ENCODE results near the gene C21orf91. TPM values are rescaled to one million over a fixed set of nuclear protein-coding genes. Genes with fewer than 3 reads are reported as not detected.

The C21orf91 gene
- polyA plus RNA-seq, 3 donors: 4.6 to 22.3 (median 18.9) TPM

DNA sequence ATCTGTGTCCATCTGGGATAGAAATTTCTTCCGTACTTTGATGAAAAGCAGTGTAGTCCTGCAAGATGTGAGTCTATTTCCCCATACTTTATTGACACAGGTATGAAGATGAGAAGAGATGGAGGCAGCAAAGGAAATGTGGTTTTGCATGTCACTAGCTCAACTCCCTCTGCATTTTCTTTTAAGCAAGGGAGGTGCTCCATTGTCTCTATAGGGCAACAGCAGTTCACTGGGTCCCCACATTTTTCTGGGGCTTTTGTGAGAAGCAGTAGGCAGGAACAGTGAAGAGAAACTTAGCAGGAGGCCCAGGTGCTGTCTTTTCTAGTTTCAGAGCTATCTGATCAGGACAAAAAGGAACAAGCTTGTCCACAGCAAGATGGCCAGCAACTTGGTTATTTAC lies 37.1 kb downstream of the C21orf91 start:
- no peak overlapping the region for H3K4me3 ChIP-seq (replicated peaks in 1 of 3; ENCODE audit: low read depth in 2 of 3, low read length in 3 of 3)
- Mint-ChIP-seq H3K27me3 (ENCODE audit: low read depth in 3 of 3) (peaks cover 0 to 6% (median 1%) of the 10 kb centered on the region in 3 donors), H3K4me1 (peaks cover 84% of the 10 kb centered on the region), H3K27ac (peak overlapping the region in 1 of 7 donors; percentile 18), H3K36me3 (peaks cover 14% of the 10 kb centered on the region in 2 donors), H3K4me3 (no peak overlapping the region), H3K9me3 (no peaks in the 10 kb centered on the region)
- intact Hi-C loops (cut with micrococcal nuclease): loop anchor here in 1 of 2 donors (5.0 to 10.0 kb wide), 2 partner anchors 35 to 167 kb away; partner anchors contain the start of genes BTG3 and C21orf91
- H3K79me2 ChIP-seq (ENCODE audit: insufficient read depth, low read length): no peaks in the 10 kb centered on the region
- TF ChIP-seq, protein P1, sequence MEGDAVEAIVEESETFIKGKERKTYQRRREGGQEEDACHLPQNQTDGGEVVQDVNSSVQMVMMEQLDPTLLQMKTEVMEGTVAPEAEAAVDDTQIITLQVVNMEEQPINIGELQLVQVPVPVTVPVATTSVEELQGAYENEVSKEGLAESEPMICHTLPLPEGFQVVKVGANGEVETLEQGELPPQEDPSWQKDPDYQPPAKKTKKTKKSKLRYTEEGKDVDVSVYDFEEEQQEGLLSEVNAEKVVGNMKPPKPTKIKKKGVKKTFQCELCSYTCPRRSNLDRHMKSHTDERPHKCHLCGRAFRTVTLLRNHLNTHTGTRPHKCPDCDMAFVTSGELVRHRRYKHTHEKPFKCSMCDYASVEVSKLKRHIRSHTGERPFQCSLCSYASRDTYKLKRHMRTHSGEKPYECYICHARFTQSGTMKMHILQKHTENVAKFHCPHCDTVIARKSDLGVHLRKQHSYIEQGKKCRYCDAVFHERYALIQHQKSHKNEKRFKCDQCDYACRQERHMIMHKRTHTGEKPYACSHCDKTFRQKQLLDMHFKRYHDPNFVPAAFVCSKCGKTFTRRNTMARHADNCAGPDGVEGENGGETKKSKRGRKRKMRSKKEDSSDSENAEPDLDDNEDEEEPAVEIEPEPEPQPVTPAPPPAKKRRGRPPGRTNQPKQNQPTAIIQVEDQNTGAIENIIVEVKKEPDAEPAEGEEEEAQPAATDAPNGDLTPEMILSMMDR (IDR thresholded peaks at IDR 0.05): no peak
- H3K27ac ChIP-seq (ENCODE audit: low read depth in 1 of 2, low read length in 2 of 2): no peak overlapping the region
- H3K36me3 ChIP-seq (replicated peaks in 1 of 2; ENCODE audit: control insufficient read depth in 1 of 2, insufficient read depth in 2 of 2, low read length in 2 of 2): no peaks in the 10 kb centered on the region
- H3K4me1 ChIP-seq (ENCODE audit: control insufficient read depth in 1 of 2, insufficient read depth in 2 of 2, low read length in 2 of 2): peaks cover 84 to 85% of the 10 kb centered on the region in 2 donors
- H4K20me1 ChIP-seq (ENCODE audit: insufficient read depth, low read length): no peaks in the 10 kb centered on the region
- no peaks in the 10 kb centered on the region for H3K9me3 ChIP-seq (replicated peaks in 1 of 2; ENCODE audit: control insufficient read depth in 1 of 2, insufficient read depth in 1 of 2, low read length in 2 of 2)
- WGBS (ENCODE audit: insufficient coverage): no CpG with 5 or more reads among the region's 1 CpG
- H3K4me2 ChIP-seq (replicated peaks; ENCODE audit: extremely low read depth, low read length, poor library complexity, severe bottlenecking): no peak overlapping the region
- H2AFZ ChIP-seq (ENCODE audit: insufficient read depth, low read depth, low read length, poor library complexity, severe bottlenecking): no peak overlapping the region
- H3K27me3 ChIP-seq (ENCODE audit: control insufficient read depth in 2 of 2, insufficient read depth in 2 of 2, low read length in 2 of 2): no peaks in the 10 kb centered on the region
- no peak for DNase-seq
- no peak overlapping the region for H3K9ac ChIP-seq (ENCODE audit: insufficient read depth, low read length, poor library complexity, severe bottlenecking)

DNA sequence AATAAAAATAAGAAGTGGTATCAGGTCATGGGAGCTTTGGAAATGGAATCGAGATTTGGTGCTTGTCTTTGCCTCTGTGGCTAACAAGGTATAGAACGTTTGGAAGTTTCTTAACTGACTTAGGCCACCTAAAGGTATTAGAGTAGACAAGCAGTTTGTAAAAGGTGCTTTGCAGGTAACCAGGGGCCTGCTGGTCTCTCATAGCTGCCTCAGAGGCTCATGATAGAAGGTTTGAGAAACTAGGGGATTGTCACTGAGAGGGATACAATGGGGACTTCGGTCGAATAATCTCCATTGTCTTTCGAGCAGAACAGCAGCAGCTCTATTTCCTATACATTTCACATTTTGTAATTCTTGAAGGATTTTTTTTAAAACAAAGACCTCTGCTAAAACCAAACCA lies 37.6 kb downstream of the C21orf91 start:
- no peak overlapping the region for H3K4me2 ChIP-seq (replicated peaks; ENCODE audit: extremely low read depth, low read length, poor library complexity, severe bottlenecking)
- peaks cover 9% of the 10 kb centered on the region in 2 donors for H3K36me3 Mint-ChIP-seq
- H3K4me1 Mint-ChIP-seq: peaks cover 79% of the 10 kb centered on the region
- no peaks in the 10 kb centered on the region for H3K9me3 ChIP-seq (replicated peaks in 1 of 2; ENCODE audit: control insufficient read depth in 1 of 2, insufficient read depth in 1 of 2, low read length in 2 of 2)
- peak overlapping the region in 2 of 7 donors; percentile 53 to 79 for H3K27ac Mint-ChIP-seq
- no peak overlapping the region for H3K4me3 Mint-ChIP-seq
- H3K27ac ChIP-seq (ENCODE audit: low read depth in 1 of 2, low read length in 2 of 2): no peak overlapping the region
- intact Hi-C loops (cut with micrococcal nuclease): loop anchor here in 1 of 2 donors (5.0 to 10.0 kb wide), 2 partner anchors 36 to 167 kb away; partner anchors contain the start of genes BTG3 and C21orf91
- H3K27me3 ChIP-seq (ENCODE audit: control insufficient read depth in 2 of 2, insufficient read depth in 2 of 2, low read length in 2 of 2): no peaks in the 10 kb centered on the region
- H3K79me2 ChIP-seq (ENCODE audit: insufficient read depth, low read length): no peaks in the 10 kb centered on the region
- no peak overlapping the region for H3K4me3 ChIP-seq (replicated peaks in 1 of 3; ENCODE audit: low read depth in 2 of 3, low read length in 3 of 3)
- H3K9ac ChIP-seq (ENCODE audit: insufficient read depth, low read length, poor library complexity, severe bottlenecking): no peak overlapping the region
- peaks cover 0 to 6% (median 1%) of the 10 kb centered on the region in 3 donors for H3K27me3 Mint-ChIP-seq (ENCODE audit: low read depth in 3 of 3)
- H3K36me3 ChIP-seq (replicated peaks in 1 of 2; ENCODE audit: control insufficient read depth in 1 of 2, insufficient read depth in 2 of 2, low read length in 2 of 2): no peaks in the 10 kb centered on the region
- 25% methylated on average over 1 of the region's 5 CpGs for WGBS (ENCODE audit: insufficient coverage)
- H3K4me1 ChIP-seq (ENCODE audit: control insufficient read depth in 1 of 2, insufficient read depth in 2 of 2, low read length in 2 of 2): peaks cover 78 to 82% of the 10 kb centered on the region in 2 donors
- TF ChIP-seq, protein P1 (IDR thresholded peaks at IDR 0.05): no peak
- no peak for DNase-seq
- no peaks in the 10 kb centered on the region for H3K9me3 Mint-ChIP-seq
- H4K20me1 ChIP-seq (ENCODE audit: insufficient read depth, low read length): no peaks in the 10 kb centered on the region
- no peak overlapping the region for H2AFZ ChIP-seq (ENCODE audit: insufficient read depth, low read depth, low read length, poor library complexity, severe bottlenecking)

Data from CD14-positive monocyte (primary cell).